H9 (cell line): ENCODE results near the gene MGAT4D. TPM values are rescaled to one million over a fixed set of nuclear protein-coding genes. Genes with fewer than 3 reads are reported as not detected.

ENCODE experiments used
- DNase-seq: peaks from one replicate; pipeline ENCODE4 v3.0.0-alpha.2; 2017
- H2AFZ ChIP-seq: one replicate; pipeline ENCODE4 v1.6.1; 2013; ENCODE audit warnings: mild to moderate bottlenecking, low read length, control low read depth, moderate library complexity
- H2AK5ac ChIP-seq: 2 replicates; pipeline ENCODE4 v1.6.1; 2013; ENCODE audit warnings: low read length, control low read depth, mixed read lengths; ENCODE audit not compliant: insufficient read length
- H2BK120ac ChIP-seq: one replicate; pipeline ENCODE4 v1.6.1; 2013; ENCODE audit warnings: low read depth, mild to moderate bottlenecking, low read length, control low read depth, inconsistent platforms; ENCODE audit not compliant: poor library complexity, severe bottlenecking
- H2BK12ac ChIP-seq: 2 replicates; pipeline ENCODE4 v1.6.1; 2013; ENCODE audit warnings: low read length, control low read depth, mixed read lengths, low read depth; ENCODE audit not compliant: insufficient read length
- H2BK15ac ChIP-seq: 2 replicates; pipeline ENCODE4 v1.6.1; 2013; ENCODE audit warnings: low read depth, low read length, control low read depth
- H2BK20ac ChIP-seq: one replicate; pipeline ENCODE4 v1.6.1; 2013; ENCODE audit warnings: low read depth, mild to moderate bottlenecking, low read length, control low read depth, inconsistent platforms; ENCODE audit not compliant: poor library complexity, severe bottlenecking
- H2BK5ac ChIP-seq: 2 replicates; pipeline ENCODE4 v1.6.1; 2013; ENCODE audit warnings: low read length, control low read depth, mixed read lengths; ENCODE audit not compliant: insufficient read length
- H3K14ac ChIP-seq: 2 replicates; pipeline ENCODE4 v1.6.1; 2013; ENCODE audit warnings: low read length, control low read depth; ENCODE audit not compliant: insufficient read depth
- H3K18ac ChIP-seq: 2 replicates; pipeline ENCODE4 v1.6.1; 2013; ENCODE audit warnings: low read depth, mild to moderate bottlenecking, mixed read lengths, low read length, control low read depth; ENCODE audit not compliant: insufficient read length
- H3K23ac ChIP-seq: 2 replicates; pipeline ENCODE4 v1.6.1; 2013; ENCODE audit warnings: low read length, control low read depth, mixed read lengths, low read depth; ENCODE audit not compliant: insufficient read length
- H3K23me2 ChIP-seq: 2 replicates; pipeline ENCODE4 v1.6.1; 2013; ENCODE audit warnings: low read depth, mild to moderate bottlenecking, mixed read lengths, low read length, control low read depth; ENCODE audit not compliant: insufficient read length, poor library complexity, severe bottlenecking
- H3K27ac ChIP-seq: 2 replicates; pipeline ENCODE4 v1.5.1; 2013; ENCODE audit warnings: low read length, control low read depth, mixed read lengths, low read depth; ENCODE audit not compliant: insufficient read length
- H3K27me3 ChIP-seq: 2 replicates; pipeline ENCODE4 v1.6.1; 2013; ENCODE audit warnings: low read length, control low read depth, inconsistent platforms; ENCODE audit not compliant: insufficient read depth
- H3K4ac ChIP-seq: 2 replicates; pipeline ENCODE4 v1.6.1; 2013; ENCODE audit warnings: low read depth, mild to moderate bottlenecking, control low read depth, inconsistent platforms, low read length, moderate library complexity
- H3K4me1 ChIP-seq: 2 replicates; pipeline ENCODE4 v1.6.1; 2013; ENCODE audit warnings: low read length, control low read depth, inconsistent platforms; ENCODE audit not compliant: insufficient read depth
- H3K4me2 ChIP-seq: 2 replicates; pipeline ENCODE4 v1.6.1; 2013; ENCODE audit warnings: low read length, control low read depth, mixed read lengths; ENCODE audit not compliant: insufficient read length, insufficient read depth
- H3K56ac ChIP-seq: 2 replicates; pipeline ENCODE4 v1.6.1; 2013; ENCODE audit warnings: low read depth, mild to moderate bottlenecking, mixed read lengths, low read length, control low read depth; ENCODE audit not compliant: insufficient read length
- H3K79me1 ChIP-seq: 2 replicates; pipeline ENCODE4 v1.6.1; 2013; ENCODE audit warnings: low read depth, mild to moderate bottlenecking, moderate library complexity, low read length, control low read depth, inconsistent platforms; ENCODE audit not compliant: insufficient read depth, poor library complexity, severe bottlenecking
- H3K79me2 ChIP-seq: 2 replicates; pipeline ENCODE4 v1.6.1; 2013; ENCODE audit warnings: low read length, control low read depth, inconsistent platforms; ENCODE audit not compliant: insufficient read depth
- H3K9ac ChIP-seq: 2 replicates; pipeline ENCODE4 v1.6.1; 2013; ENCODE audit warnings: low read length, control low read depth, mixed read lengths; ENCODE audit not compliant: insufficient read length; ENCODE audit errors: extremely low read depth
- H3K9me3 ChIP-seq: one replicate; pipeline ENCODE4 v1.6.1; 2013; ENCODE audit warnings: low read depth, low read length, inconsistent platforms; ENCODE audit not compliant: control insufficient read depth
- H3T11ph ChIP-seq: one replicate; pipeline ENCODE4 v1.6.1; 2013; ENCODE audit warnings: mild to moderate bottlenecking, low read length, control low read depth, inconsistent platforms
- H4K20me1 ChIP-seq: one replicate; pipeline ENCODE4 v1.6.1; 2013; ENCODE audit not compliant: control insufficient read depth, insufficient read length, insufficient read depth
- H4K5ac ChIP-seq: 2 replicates; pipeline ENCODE4 v1.6.1; 2013; ENCODE audit warnings: low read depth, mild to moderate bottlenecking, mixed read lengths, low read length, control low read depth; ENCODE audit not compliant: insufficient read length
- H4K8ac ChIP-seq: replicated peaks from 2 replicates; pipeline ENCODE4 v1.6.1; 2013; ENCODE audit warnings: low read length, control low read depth, mixed read lengths, low read depth; ENCODE audit not compliant: insufficient read length
- H4K91ac ChIP-seq: 2 replicates; pipeline ENCODE4 v1.6.1; 2013; ENCODE audit warnings: low read depth, mild to moderate bottlenecking, moderate library complexity, mixed read lengths, low read length, control low read depth; ENCODE audit not compliant: insufficient read length
- H3K27ac Mint-ChIP-seq, 3 experiments: 2 replicates in 2 of 3; 3 replicates in 1 of 3; pipeline ENCODE4 v1.8.0; 2020 to 2021; ENCODE audit warnings: mixed read lengths in 3 of 3, mild to moderate bottlenecking in 1 of 3, moderate library complexity in 1 of 3
- H3K27me3 Mint-ChIP-seq: 2 replicates; pipeline ENCODE4 v1.8.0; 2021; ENCODE audit warnings: low read depth, mild to moderate bottlenecking, moderate library complexity, mixed read lengths
- H3K36me3 Mint-ChIP-seq, 3 experiments: 2 replicates in 2 of 3; 3 replicates in 1 of 3; pipeline ENCODE4 v1.8.0; 2020 to 2021; ENCODE audit warnings: low read depth in 3 of 3, mixed read lengths in 3 of 3; ENCODE audit not compliant: insufficient read depth in 1 of 3
- H3K4me1 Mint-ChIP-seq, 2 experiments: 2 replicates each; pipeline ENCODE4 v1.8.0; 2020; ENCODE audit warnings: mixed read lengths in 2 of 2
- H3K4me3 Mint-ChIP-seq, 2 experiments: 2 replicates in 1 of 2; 3 replicates in 1 of 2; pipeline ENCODE4 v1.8.0; 2020 to 2021; ENCODE audit warnings: mild to moderate bottlenecking in 2 of 2, mixed read lengths in 2 of 2, moderate library complexity in 1 of 2
- H3K9me3 Mint-ChIP-seq, 2 experiments: 2 replicates in 1 of 2; 3 replicates in 1 of 2; pipeline ENCODE4 v1.8.0; 2020; ENCODE audit warnings: mild to moderate bottlenecking in 2 of 2, mixed read lengths in 2 of 2, moderate library complexity in 1 of 2
- CTCF ChIP-seq: fragments of 200-600 bp; sonication (generic); conservative IDR thresholded peaks from 3 replicates; pipeline ENCODE4 v1.8.0; 2021; ENCODE audit warnings: antibody characterized with exemption, mild to moderate bottlenecking
- WGBS: extraction: QIAGEN DNeasy Blood & Tissue Kit; methylation state at CpG from one replicate; pipeline ENCODE4 v1.1.7; 2013; ENCODE audit warnings: missing lambda C conversion rate, low lambda C conversion rate, mixed read lengths; ENCODE audit not compliant: insufficient read length; ENCODE audit errors: extremely low coverage; 5-methylcytosine and 5-hydroxymethylcytosine counted together
- total RNA-seq: library from RNA; stranded (reverse); gene quantifications from 2 replicates; pipeline ENCODE4 v1.2.1, GENCODE V29; 2021

The MGAT4D gene
- total RNA-seq, 1 experiment from 2014 or later = not detected

GRCh38 chr4:140448830-140449229 lies 49.3 kb downstream of the MGAT4D start:
- Histone ChIP-seq H3K27ac (no peak overlapping the region), H2BK5ac (no peak overlapping the region), H3K9me3 (no peaks in the 10 kb centered on the region), H3K4ac (no peak overlapping the region), H2BK120ac (no peak overlapping the region), H4K20me1 (no peaks in the 10 kb centered on the region), H3K14ac (no peak overlapping the region), H3K18ac (no peak overlapping the region), H3K4me1 (no peaks in the 10 kb centered on the region), H2AFZ (no peak overlapping the region), H3K23ac (no peak overlapping the region), H3T11ph (no peak overlapping the region), H3K27me3 (no peaks in the 10 kb centered on the region), H4K5ac (no peak overlapping the region), H3K4me2 (no peak overlapping the region), H3K79me1 (no peaks in the 10 kb centered on the region), H2BK12ac (no peak overlapping the region), H4K91ac (no peak overlapping the region), H3K56ac (no peak overlapping the region), H2AK5ac (no peak overlapping the region), H3K79me2 (no peaks in the 10 kb centered on the region), H2BK20ac (no peak overlapping the region), H4K8ac (no peak overlapping the region), H2BK15ac (no peak overlapping the region), H3K23me2 (no peaks in the 10 kb centered on the region), H3K9ac (no peak overlapping the region)
- Mint-ChIP-seq H3K27ac (no peak overlapping the region), H3K4me1 (0 out of 4 replicates have a peak, but pooled peaks cover 0 to 3% of the 10 kb centered on the region in 2 experiments), H3K9me3 (no peaks in the 10 kb centered on the region), H3K27me3 (peaks cover 7% of the 10 kb centered on the region), H3K4me3 (no peak overlapping the region), H3K36me3 (no peaks in the 10 kb centered on the region)
- no peak for TF ChIP-seq CTCF
- WGBS = no CpG with 5 or more reads among the region's 2 CpGs
- DNase-seq = no peak
